Measurements from ENCODE around the gene DGKQ.
"Not testable (repeated sequence)": the region's sequence is repeated elsewhere in the genome, so short reads cannot be mapped to it uniquely, and the experiment has no call there.

DGKQ gene

DNA sequence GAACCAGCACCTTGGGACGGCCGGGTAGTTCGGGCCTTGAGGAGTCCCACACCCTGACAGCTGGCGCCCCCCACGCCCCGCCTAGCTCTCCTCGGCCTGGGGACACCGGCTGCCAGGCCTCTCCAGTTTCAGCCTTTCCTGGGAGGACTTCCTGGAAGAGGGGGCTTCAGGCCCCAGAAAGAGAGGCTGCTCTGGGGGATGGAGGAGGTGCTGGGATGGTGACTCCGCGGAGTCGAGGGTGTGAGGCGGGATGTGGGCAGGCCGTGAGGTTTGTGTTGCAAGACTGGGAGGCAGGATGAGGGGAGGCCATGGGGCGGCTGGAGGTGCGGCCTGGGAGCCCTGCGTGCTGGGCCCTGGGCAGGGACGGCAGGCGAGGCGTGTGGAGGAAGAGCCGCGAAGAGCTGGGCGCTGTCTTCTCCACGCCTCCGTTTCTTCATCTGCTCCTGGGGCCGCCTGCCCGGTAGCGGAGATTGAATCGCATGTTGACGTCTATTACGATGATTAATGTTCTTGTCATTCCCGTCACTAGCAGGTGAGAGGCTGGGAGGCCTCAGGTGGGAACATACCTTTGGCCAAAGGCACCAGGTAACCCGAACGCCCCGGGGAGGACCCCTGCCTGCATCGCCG lies 37.1 kb upstream of the DGKQ start:
- peak; percentile 71 for DNase-seq

DNA sequence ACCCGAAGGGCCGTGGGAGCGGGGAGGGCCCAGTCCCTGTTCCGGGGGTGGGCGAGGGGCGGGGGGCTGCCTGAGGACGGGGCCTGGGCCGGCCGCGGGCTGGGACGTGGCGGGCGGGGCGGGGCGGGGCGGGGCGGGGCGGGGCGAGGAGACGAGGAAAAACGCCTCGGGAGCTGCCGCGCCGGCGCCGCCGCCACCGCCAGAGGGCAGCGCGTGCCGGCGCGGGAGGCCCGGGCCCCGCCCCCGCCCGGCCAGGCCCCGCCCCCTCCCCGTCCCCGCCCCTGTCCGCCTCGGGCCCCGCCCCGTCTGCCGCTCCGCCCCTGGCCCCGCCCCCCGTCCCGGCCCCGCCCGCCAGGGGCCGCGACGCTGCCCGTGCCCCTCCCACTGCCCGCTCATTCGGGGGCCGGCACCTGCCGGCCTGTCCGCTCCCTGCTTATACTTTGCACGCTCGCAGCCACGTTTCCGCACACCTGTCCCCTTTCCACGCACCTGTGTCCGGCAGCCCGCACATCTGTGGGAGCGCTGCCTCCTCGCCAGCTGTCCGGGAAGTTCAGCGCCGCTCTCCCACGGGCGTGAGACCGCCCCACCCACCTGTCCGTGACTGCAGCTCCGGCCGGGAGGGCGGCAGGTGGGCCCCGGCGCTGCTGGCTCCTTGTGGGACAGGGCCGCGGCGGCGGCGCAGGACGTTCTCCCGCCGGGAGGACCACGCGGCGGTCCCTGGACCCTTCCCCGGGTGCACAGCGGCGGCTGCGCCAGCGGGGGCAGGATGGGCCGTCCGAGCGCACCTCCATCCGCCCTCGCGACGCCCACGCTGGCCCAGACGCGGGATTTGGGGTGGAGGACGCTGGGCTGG lies 36.4 kb upstream of the DGKQ start:
- DNase-seq, result peak; percentile 76

DNA sequence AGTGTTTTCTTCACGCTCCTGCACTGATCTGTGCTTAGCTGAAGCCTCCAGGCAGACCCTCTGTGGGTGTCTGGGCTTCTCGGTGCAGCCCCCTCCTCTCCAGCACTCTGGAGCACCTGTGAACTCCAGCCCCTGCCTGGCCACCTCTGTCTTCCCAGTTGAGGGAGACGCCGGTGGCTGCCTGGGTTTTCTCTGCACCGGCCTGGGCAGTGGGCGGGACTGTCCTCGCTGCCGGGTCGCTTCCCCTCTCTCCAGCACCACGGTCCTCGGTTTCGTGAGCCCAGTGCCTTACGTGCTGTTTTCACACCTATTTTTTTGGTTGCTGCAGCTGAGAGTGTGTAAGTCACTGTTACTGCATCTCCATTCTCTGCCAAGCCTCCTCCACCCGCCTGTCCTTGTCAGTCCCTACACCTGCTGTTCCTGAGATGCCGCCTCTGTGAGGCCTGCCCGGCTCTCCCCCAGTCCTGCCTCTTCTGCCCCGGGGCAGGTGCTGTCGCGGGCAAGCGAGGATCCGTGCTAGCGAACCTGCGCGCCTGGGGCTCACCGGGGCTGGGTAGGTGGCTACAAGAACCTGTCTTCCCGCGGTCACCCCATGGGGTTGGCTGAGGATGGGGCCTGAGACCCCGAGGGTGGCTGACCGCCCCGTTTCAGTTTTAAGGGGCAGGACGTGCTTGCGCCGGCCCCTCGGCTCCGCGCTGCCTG lies 35.6 kb upstream of the DGKQ start:
- DNase-seq, result peak; percentile 54

DNA sequence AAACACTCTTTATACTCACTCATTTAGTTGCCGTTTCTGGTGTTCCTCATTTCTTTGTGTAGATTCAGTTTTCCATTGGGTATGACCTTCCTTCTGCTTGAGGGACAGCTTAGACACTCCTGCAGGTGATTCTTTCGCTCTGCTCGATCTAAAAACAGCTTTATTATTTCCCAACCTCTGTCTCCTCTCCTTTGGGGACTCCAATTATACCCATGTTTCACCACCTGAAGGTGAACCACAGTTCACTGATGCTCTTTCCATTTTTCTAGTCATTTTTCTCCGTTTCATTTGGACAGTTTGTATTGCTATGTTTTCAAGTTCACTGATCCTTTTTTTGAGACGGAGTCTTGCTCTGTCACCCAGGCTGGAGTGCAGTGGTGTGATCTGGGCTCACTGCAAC lies 33.5 kb upstream of the DGKQ start:
- no peak for DNase-seq

GRCh38 chr4:1004557-1005485 lies 31.5 kb upstream of the DGKQ start:
- DNase-seq, result no peak

DNA sequence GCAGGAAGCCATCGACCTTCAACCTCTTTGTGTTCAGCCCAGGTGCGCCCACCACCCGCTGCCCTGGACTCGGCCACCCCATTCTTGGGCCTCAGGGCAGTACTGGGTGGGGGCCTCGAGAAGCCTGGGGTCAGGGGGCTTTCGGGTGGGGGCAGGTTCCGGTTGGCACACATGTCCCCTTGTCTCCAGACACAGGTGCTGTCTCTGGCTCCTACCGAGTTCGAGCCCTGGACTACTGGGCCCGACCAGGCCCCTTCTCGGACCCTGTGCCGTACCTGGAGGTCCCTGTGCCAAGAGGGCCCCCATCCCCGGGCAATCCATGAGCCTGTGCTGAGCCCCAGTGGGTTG lies 30.7 kb upstream of the DGKQ start:
- no peak for DNase-seq

- DNase-seq, result no peak
Measured at GRCh38 chr4:1003271-1004070, 30.1 kb upstream of the DGKQ start.

- no peak for DNase-seq
Measured at GRCh38 chr4:1002631-1003251, 29.4 kb upstream of the DGKQ start.

DNA sequence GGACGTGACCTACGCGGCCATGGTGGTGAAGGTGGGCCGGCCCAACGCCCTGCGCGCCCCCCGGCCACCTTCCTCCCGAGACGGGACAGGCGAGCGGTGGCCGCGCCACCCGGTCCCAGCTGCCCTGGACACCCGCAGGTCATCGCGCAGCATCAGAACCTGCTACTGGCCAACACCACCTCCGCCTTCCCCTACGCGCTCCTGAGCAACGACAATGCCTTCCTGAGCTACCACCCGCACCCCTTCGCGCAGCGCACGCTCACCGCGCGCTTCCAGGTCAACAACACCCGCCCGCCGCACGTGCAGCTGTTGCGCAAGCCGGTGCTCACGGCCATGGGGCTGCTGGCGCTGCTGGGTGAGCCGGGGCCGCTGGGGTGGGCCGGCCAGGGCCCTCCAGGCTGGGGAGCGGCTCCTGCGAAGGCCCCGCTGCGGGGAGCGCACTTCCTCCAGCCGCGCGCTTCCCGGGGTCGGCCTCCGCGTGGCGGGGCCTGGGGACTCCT lies 28.8 kb upstream of the DGKQ start:
- DNase-seq, result no peak

DNA sequence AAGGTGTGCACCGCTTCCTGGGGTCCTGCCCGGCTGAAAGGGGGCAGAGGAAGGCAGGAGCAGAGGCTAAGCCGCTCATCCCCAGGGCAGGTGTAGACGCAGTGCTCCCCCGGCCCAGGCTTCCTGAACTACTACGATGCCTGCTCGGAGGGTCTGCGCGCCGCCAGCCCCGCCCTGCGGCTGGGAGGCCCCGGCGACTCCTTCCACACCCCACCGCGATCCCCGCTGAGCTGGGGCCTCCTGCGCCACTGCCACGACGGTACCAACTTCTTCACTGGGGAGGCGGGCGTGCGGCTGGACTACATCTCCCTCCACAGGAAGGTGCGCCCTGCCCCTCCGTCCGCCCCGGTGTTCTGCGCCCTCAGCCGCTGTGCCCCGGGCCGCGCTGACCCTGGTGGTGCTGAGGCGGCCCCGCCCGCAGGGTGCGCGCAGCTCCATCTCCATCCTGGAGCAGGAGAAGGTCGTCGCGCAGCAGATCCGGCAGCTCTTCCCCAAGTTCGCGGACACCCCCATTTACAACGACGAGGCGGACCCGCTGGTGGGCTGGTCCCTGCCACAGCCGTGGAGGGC lies 28.3 kb upstream of the DGKQ start:
- no peak for DNase-seq

DNA sequence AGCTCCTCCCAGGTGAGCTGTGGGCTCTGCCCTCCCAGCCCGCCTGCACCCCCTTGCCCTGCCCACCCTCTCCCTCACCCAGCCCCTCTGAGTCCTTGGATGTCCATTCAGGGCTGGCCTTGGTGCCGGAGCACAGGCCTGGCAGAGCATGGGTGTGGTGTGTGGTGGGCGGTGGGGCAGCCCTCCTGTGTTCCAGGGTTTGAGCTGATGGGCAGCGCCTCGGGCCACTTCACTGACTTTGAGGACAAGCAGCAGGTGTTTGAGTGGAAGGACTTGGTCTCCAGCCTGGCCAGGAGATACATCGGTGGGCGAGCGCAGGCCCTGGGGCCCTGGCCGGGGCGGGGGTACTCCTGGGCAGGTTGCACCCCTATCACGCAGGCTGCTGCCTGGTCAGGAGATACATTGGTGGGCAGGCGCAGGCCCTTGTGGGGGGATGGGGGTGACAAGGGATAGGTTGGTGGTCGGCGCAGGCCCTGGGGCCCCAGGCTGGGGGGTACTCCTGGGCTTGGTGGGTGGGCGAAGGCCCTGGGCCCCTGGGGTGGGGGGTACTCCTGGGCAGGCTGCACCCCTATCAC lies 27.4 kb upstream of the DGKQ start:
- DNase-seq, result no peak

- no peak for DNase-seq
Measured at GRCh38 chr4:999882-1000425, 26.6 kb upstream of the DGKQ start.

DNA sequence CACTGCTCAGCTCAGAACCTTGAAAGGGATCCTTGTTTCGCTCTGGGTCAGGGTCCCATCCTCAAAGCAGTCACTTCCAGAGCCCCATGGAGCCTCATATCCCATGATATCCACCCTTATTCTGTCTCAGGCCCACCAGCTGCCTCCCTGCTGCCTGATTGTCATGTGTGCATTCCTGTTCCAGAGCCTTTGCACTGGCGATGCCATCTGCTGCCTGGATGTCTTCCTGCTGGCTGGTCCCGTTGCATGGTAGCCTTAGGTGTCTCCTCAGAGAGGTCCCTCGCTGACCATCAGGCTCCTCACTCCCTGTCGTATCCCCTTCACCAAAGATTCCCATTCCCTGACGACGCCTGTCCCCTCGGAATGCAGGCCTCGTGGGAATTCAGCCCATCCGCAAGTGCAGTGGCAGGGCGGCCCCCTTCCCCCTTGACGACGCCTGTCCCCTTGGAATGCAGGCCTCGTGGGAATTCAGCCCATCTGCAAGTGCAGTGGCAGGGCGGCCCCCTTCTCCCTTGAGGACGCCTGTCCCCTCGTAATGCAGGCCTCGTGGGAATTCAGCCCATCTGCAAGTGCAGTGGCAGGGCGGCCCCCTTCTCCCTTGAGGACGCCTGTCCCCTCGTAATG lies 26.0 kb upstream of the DGKQ start:
- not testable (repeated sequence) for DNase-seq

- DNase-seq, result no peak
Measured at GRCh38 chr4:998096-998691, 24.8 kb upstream of the DGKQ start.

DNA sequence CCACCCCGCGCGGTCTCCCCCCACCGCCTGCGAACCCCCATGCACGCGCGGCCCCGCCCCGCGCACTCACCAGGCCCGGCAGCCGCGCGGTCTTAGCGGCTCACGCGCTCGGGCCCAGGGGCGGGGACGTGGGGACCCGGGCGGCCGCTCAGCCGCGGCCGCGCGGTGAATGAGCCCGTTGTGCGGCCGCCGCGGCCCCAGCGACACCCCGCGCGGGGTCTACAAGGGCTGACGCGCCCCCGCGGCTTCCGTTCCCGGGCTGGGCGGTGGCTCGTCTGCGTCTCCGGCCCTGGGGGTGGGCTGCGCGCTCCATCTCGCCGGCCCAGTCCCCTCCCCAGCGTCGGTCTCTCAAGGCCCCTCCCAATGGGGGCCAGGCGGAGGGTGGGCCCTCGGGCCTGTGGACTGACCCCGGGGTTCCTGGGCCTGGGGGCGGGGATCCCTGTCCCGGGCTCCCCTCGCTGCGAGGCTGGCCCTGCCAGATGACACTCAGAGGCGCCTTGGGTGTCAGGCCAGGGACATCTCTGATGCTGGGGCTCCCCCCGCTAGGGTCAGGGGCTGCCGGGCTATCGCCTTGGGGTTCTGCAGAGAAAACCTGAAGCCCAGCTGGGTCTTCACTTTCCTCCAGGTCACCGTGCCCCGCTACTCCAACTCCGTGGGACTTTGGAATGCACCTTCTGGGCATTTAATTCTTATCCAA lies 24.2 kb upstream of the DGKQ start:
- DNase-seq, result no peak

DNA sequence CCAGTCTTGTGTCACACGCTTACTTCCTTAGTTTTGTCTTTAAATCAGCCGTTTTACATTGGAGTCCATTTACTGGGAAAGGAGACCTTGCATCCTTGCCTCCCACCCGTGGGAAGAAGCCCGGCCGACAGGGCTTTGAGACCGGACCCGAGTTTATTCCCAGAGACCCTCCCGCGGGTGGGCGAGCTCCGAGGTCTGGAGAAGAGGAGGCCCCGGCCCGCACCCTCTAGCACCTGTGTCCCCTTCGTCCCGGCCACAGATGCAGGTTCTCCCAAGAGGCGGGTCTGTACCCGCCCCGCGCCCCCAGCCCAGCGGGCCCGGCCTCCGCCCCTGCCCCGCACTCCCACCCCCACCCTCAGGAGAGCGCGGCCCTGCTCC lies 23.6 kb upstream of the DGKQ start:
- no peak for DNase-seq

DNA sequence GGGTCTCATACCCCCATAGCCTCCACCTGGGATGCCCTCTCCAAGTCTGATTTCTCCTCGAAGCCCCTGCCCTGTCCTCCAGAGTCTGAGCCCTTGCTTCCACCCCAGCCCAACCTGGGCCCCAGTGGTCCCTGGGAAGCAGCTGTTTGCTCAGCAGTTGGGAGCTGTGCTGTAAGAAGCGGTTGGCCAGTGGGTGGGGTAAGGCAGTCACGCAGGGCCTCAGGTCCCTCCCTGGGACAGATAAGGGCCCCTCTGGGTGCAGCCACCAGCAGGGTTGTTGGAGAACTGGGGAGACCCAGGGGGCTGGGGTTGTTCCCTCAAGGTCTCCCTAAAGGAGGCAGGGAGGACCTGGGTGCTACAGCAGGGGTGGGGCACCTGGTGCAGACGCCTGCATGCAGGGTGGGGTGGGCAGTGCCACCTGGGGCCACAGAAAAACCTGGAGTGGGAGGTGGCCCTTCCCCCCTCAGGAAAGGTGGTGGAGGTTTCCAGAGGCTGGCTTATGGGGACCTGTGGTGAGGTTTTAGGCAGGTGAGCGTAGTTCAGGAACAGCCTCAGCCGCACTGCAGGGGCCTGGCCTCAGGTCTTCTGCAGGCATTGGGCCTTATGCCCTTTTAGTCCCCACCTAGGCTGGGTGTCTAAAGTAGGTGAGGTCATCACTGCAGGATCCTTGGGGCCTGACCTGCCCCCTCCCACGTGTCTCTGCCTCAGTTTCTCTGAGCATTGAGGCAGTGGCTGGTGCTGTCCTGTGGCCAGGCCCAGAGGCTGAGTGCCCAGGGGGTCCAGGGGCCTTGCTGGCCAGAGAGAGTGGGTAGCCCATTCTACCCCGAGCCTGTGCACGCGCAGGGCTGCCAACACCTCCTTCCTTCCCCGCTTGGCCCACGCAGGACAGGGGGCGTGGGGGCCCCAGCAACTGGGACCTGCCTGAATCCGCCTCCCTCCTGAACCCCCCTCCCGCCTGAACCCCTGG lies 22.9 kb upstream of the DGKQ start:
- DNase-seq, result no peak
